HG02678 (cell line): ENCODE results near the gene KCNQ2.

Experiments
- ATAC-seq: cut with Tn5 transposase; IDR thresholded peaks from one replicate; pipeline ENCODE4 v1.9.1; 2021; ENCODE audit warnings: mild to moderate bottlenecking, moderate library complexity; ENCODE audit not compliant: unreplicated experiment

The KCNQ2 gene

GRCh38 chr20:63472862-63473390 lies 471 bp upstream of the KCNQ2 start:
- no peak for ATAC-seq

GRCh38 chr20:63471717-63471980 lies 806 bp downstream of the KCNQ2 start:
- no peak for ATAC-seq

- ATAC-seq, result no peak
Measured at GRCh38 chr20:63471002-63471716, 1.3 kb downstream of the KCNQ2 start.

DNA sequence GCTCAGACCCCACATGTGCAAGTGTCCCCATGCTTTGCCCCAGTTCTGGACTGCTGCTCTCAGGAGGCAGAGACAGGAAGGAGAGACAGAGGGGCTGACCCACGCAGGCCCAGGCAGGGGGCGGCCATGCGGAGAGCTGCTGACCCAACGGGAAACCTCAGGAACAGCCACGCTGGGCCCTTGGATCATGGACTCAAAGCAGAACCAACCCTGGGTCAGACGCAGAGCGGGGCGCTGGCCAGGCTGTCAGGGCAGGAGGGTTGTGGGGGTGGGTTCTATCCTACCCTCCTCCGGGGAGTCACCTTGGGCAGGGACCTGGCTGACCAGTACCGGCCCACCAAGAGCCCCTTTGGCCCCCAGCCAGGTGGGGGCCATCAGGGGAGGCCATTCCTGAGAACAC lies 2.0 kb downstream of the KCNQ2 start:
- no peak for ATAC-seq

GRCh38 chr20:63469713-63470101 lies 2.7 kb downstream of the KCNQ2 start:
- ATAC-seq, result no peak

DNA sequence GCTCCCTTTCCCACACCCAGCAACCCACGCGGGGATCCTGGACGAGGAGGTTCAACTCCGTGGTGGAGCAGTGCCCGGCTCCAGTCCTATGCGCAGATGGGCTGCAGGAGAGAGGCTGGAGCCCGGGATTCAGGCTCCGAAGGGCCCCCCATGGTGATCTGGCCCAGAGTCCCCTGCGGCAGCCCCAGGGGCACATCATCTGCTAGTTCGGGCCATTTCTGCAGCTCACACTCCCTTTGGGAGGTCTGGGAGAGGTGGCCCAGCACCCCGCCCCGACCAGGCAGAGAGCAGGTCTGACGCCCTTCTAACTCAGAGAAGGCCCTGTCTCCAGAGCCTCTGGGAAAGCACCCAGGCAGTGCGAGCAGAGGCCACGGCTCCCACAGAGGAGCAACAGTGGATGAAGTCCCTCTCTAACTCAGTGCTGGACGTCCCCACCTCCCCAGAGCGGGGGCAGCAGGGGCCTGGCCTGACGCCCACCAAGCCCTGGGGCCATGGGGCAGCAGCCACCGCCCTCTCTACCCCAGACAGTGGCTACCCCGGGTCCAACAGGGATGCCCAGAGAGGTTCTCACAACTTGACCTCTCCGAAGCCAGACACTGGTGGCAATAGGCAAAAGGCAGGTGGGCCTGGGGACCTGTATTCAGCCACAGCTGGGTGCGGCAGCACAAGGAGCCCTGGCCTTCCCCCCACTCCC lies 3.3 kb downstream of the KCNQ2 start:
- no peak for ATAC-seq

- ATAC-seq, result no peak
Measured at GRCh38 chr20:63468421-63468820, 4.0 kb downstream of the KCNQ2 start.

GRCh38 chr20:63467294-63468083 lies 5.0 kb downstream of the KCNQ2 start:
- no peak for ATAC-seq

- ATAC-seq, result no peak
Measured at GRCh38 chr20:63466861-63467260, 5.6 kb downstream of the KCNQ2 start.

DNA sequence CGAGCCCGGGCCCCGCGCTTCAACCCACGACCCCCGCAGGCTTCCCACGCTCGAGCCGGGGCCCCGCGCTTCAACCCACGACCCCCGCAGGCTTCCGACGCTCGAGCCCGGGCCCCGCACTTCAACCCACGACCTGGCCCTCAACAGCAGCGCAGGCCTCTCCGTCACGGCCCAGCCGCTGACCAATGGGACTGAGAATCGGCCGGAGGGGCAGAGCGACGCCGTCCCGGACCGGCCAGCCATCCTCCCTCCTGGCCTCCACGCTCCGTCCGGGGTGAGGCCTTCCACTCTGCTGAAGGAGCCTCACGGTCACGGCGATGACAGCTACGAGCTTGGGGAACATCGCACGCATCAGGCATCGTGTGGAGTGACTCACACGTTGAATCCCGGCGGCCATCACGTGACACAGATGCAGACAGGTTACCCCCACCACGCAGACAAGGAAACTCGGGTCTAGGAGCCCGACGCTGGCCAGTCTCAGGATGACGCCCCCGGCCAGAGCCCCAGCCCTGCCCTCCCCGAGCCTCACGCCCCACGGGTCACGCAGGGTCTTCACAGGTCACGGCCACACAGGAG lies 6.1 kb downstream of the KCNQ2 start:
- ATAC-seq, result no peak

DNA sequence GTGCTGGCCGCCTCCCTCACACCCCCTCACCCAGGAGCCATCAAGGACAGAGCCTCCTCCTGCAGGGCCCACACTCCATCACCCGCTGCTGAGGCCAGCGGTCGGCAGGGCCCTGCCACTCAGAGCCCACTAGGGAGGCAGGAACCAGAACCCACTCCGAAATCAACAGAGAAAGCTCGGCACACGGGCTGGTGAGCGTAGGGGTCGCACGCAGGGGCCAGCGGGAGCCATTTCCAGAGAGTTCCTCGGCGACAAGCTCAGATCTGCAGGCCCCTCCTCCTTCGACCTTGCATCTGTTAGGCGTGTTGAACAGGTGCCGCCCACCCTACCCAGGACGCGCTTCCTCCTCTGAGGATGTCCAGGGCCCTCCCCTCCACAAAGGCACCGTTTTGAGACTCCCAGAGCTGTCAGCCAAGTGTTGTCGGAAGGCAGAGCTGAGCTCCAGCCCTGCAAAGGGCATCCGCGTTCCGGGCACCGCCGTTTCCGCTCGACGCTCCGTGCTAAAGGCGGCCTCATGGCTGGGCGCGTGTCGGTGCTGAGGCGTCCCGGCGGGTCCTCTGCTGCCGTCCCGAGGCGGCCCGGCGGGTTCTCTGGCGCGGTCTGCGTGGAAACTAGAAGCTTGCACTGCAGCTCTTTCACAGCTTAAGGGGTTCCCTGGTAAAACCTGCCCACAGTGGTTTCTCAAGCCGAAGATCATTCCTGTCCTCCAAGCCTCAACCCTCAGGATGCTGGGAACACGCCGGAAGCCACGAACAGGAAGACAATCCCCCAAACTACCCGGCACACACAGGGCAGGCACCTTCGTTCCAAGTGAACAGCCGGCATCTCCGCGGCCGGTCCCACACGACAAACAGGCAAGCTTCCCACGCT lies 6.8 kb downstream of the KCNQ2 start:
- no peak for ATAC-seq

GRCh38 chr20:63464289-63464635 lies 8.2 kb downstream of the KCNQ2 start:
- no peak for ATAC-seq

- ATAC-seq, result no peak
Measured at GRCh38 chr20:63463400-63464288, 8.8 kb downstream of the KCNQ2 start.

GRCh38 chr20:63462244-63462643 lies 10.2 kb downstream of the KCNQ2 start:
- no peak for ATAC-seq

DNA sequence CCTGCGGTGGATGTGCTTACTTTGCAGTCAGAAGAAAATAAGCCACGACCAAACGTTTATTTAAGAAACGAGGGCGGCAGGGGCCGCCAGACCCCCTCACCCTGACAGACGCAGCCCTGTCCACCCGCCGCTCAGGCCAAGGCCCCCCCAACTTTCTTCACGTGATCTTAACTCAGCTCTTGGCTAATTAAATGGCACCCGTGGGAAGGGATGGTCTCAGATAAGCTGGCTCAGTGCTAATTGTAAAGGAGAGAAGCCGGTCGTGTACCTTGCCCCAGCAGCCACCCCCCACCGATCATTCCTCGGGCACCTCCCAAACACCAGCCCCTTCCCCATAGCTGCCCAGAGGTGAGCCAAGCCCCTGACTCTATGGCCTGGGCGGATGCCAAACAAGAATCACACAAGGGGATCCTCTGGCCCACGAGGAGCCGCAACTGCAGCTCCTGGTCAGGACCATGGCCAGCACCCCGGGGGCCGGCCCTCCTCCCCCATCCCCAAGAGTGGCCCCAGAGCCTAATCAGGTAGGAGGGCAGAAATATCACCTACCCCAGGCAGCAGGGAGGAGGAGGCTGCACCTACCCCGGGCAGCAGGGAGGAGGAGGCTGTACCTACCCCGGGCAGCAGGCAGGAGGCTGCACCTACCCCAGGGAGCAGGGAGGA lies 11.2 kb downstream of the KCNQ2 start:
- ATAC-seq, result no peak

- ATAC-seq, result no peak
Measured at GRCh38 chr20:63459070-63459380, 13.4 kb downstream of the KCNQ2 start.

DNA sequence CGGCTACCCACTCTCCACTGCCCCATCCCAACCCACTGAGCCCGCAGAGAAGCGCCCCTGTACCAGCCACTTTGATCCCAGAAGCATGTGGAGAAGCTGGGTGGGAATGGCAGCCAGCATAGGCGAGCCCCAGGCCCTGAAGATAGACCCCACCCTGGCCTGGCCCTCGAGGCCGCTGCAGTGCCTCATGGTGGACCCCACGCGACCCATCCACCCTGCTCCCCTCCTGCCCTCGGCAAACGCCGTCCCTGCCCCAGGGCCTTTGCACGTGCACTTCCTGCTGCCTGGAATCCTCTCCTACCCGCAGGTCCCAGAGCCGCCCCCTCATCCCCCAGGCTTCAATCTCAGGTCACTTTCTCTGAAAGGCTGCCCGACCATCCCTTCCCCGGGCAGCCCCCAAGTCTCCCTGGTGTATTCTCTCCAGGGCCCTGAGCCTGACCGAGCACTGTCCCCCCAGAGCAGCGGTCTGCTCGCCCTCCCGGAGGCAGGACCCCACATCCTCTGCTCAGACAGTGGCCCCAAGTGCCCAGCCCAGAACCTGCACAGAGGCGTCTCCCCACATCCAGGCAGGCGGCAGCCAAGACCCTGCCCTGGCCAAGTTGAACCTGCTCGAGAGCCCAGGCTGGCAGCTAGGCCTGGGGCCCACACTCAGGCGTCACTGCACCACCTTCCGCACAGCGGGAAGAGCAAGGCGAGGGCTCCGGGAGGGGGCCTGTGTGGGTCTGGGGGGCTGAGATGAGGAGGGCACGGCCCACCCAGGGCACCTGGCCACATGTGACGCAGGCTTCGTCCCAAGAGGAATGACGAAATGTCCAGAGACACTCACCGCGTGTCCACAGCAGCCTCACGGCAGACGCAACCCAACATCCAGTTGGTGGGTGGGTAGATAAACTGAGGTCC lies 14.0 kb downstream of the KCNQ2 start:
- no peak for ATAC-seq

DNA sequence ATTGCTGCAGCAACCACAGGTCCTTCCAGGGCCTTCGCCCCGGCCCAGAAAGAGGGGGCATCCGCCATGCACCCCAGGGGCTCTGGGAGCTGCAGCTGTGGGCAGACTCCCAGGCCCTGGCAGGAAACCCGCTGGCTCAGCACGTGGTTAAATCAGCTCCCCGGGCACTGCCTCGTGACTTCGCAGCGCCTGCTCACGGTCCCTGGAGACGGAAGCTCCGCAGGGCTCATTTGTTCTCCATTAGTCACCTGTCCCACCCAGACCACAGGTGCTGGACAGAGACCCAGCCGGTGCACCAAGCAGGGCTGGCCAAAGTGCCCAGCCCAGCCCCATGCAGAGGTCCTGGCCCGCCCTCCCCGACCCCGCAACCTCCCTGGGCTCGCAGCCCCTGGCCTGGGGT lies 14.7 kb downstream of the KCNQ2 start:
- no peak for ATAC-seq
